Vagina (tissue), 2 donors: ENCODE results near the gene NPTX1. TPM values are rescaled to one million over a fixed set of nuclear protein-coding genes. Genes with fewer than 3 reads are reported as not detected.
A peak's percentile ranks its signal among the peaks of the same experiment; 100 is the strongest.

Source experiments
- DNase-seq, 2 donors: peaks; one replicate each; pipeline ENCODE4 v3.0.0-alpha.2; 2017; ENCODE audit errors: extremely low spot score in 2 of 2
- H3K27ac ChIP-seq: fragments of 200-600 bp; sonication (generic); one replicate; pipeline ENCODE4 v1.5.1; 2019
- H3K27me3 ChIP-seq: fragments of 200-600 bp; sonication (generic); one replicate; pipeline ENCODE4 v1.5.1; 2019
- H3K36me3 ChIP-seq, 2 donors: fragments of 200-600 bp; sonication (generic); one replicate each; pipeline ENCODE4 v1.5.1; 2017 to 2019
- H3K4me1 ChIP-seq: fragments of 200-600 bp; sonication (generic); one replicate; pipeline ENCODE4 v1.5.1; 2019
- H3K4me3 ChIP-seq, 2 donors: fragments of 200-600 bp; sonication (generic); 1 replicate in 1 of 2; 2 replicates in 1 of 2; pipeline ENCODE4 v1.5.1; 2016 to 2019
- H3K9me3 ChIP-seq: fragments of 200-600 bp; sonication (generic); one replicate; pipeline ENCODE4 v1.5.1; 2019
- CTCF ChIP-seq, 3 experiments: fragments of 450-650 bp in 2 of 3; fragments of 200-600 bp in 1 of 3; sonication (generic) in 1 of 3; IDR thresholded peaks; one replicate each; pipeline ENCODE4 v1.5.1; 2017 to 2019; ENCODE audit warnings: antibody characterized with exemption in 3 of 3, mild to moderate bottlenecking in 2 of 3, moderate library complexity in 2 of 3
- POLR2A ChIP-seq, 2 donors: fragments of 450-650 bp; IDR thresholded peaks; one replicate each; pipeline ENCODE4 v1.6.1; 2017; ENCODE audit warnings: antibody characterized with exemption in 2 of 2, mild to moderate bottlenecking in 2 of 2, moderate library complexity in 2 of 2
- POLR2AphosphoS5 ChIP-seq, 2 donors: sonication (generic); formaldehyde crosslinking; IDR thresholded peaks; one replicate each; pipeline ENCODE4 v1.9.0; 2017; ENCODE audit warnings: antibody characterized with exemption in 2 of 2, mild to moderate bottlenecking in 2 of 2, low read depth in 1 of 2; ENCODE audit not compliant: insufficient read depth in 1 of 2
- intact Hi-C: fragments of 100-400 bp; cut with DNase I; formaldehyde crosslinking; loops from one replicate; pipeline ENCODE4 v1.15.1; 2023
- total RNA-seq: library from RNA; depleted of rRNA; stranded (reverse); fragments of >200 nt; gene quantifications from one replicate; pipeline ENCODE4 v1.2.3, GENCODE V29; 2016

NPTX1 gene
- total RNA-seq, 1 donor from 2014 or later, result 0.49 TPM

- intact Hi-C loops, result loop anchor here (10.0 kb wide), 1 partner anchor 410 kb away; no protein-coding TSS in a partner anchor
- Histone ChIP-seq H3K4me1 (peaks cover 35% of the 10 kb centered on the region), H3K4me3 (peak overlapping the region; percentile 73 to 90), H3K27ac (peak overlapping the region; percentile 93), H3K27me3 (no peaks in the 10 kb centered on the region), H3K36me3 (no peaks in the 10 kb centered on the region), H3K9me3 (no peaks in the 10 kb centered on the region)
- peak in 1 of 2 donors; percentile 93 for DNase-seq
- TF ChIP-seq POLR2A (IDR thresholded peaks at IDR 0.05) (peak in 1 of 2 donors; percentile 79), POLR2AphosphoS5 (IDR thresholded peaks at IDR 0.05; ENCODE audit: insufficient read depth in 1 of 2, low read depth in 1 of 2) (peak in 1 of 2 donors; percentile 84), CTCF (IDR thresholded peaks at IDR 0.05) (no peak)
Measured at GRCh38 chr17:80454557-80455335, 21.7 kb downstream of the NPTX1 start.

GRCh38 chr17:80453998-80454556 lies 22.3 kb downstream of the NPTX1 start:
- H3K36me3 ChIP-seq, result no peaks in the 10 kb centered on the region
- no peak for DNase-seq
- intact Hi-C loops, result loop anchor here (10.0 kb wide), 1 partner anchor 411 kb away; no protein-coding TSS in a partner anchor
- H3K4me3 ChIP-seq, result peak overlapping the region; percentile 73 to 90
- H3K4me1 ChIP-seq, result peaks cover 35% of the 10 kb centered on the region
- no peaks in the 10 kb centered on the region for H3K27me3 ChIP-seq
- TF ChIP-seq POLR2AphosphoS5 (IDR thresholded peaks at IDR 0.05; ENCODE audit: insufficient read depth in 1 of 2, low read depth in 1 of 2), result no peak
- no peak for TF ChIP-seq CTCF (IDR thresholded peaks at IDR 0.05)
- no peak for TF ChIP-seq POLR2A (IDR thresholded peaks at IDR 0.05)
- H3K27ac ChIP-seq, result peak overlapping the region; percentile 93
- H3K9me3 ChIP-seq, result no peaks in the 10 kb centered on the region

- intact Hi-C loops, result loop anchor here (10.0 kb wide), 1 partner anchor 411 kb away; no protein-coding TSS in a partner anchor
- Histone ChIP-seq H3K27me3 (no peaks in the 10 kb centered on the region), H3K4me1 (peaks cover 35% of the 10 kb centered on the region), H3K4me3 (peak overlapping the region in 1 of 2 donors; percentile 73), H3K36me3 (no peaks in the 10 kb centered on the region), H3K27ac (peak overlapping the region; percentile 93), H3K9me3 (no peaks in the 10 kb centered on the region)
- no peak for DNase-seq
- TF ChIP-seq POLR2A (IDR thresholded peaks at IDR 0.05), result no peak
- no peak for TF ChIP-seq POLR2AphosphoS5 (IDR thresholded peaks at IDR 0.05; ENCODE audit: insufficient read depth in 1 of 2, low read depth in 1 of 2)
- no peak for TF ChIP-seq CTCF (IDR thresholded peaks at IDR 0.05)
Measured at GRCh38 chr17:80453126-80453997, 23.0 kb downstream of the NPTX1 start.

- Histone ChIP-seq H3K9me3 (no peaks in the 10 kb centered on the region), H3K36me3 (no peaks in the 10 kb centered on the region), H3K27ac (no peak overlapping the region), H3K4me3 (no peak overlapping the region), H3K4me1 (peaks cover 30% of the 10 kb centered on the region), H3K27me3 (no peaks in the 10 kb centered on the region)
- intact Hi-C loops, result loop anchor here (10.0 kb wide), 1 partner anchor 412 kb away; no protein-coding TSS in a partner anchor
- no peak for DNase-seq
- TF ChIP-seq POLR2AphosphoS5 (IDR thresholded peaks at IDR 0.05; ENCODE audit: insufficient read depth in 1 of 2, low read depth in 1 of 2) (no peak), POLR2A (IDR thresholded peaks at IDR 0.05) (no peak), CTCF (IDR thresholded peaks at IDR 0.05) (no peak)
Measured at GRCh38 chr17:80452173-80452915, 24.1 kb downstream of the NPTX1 start.
